Stimulated activated CD4-positive, alpha-beta T cell treated with anti-CD3 and anti-CD28 coated beads, Interleukin-1b, Interleukin-23, amount 100 ng/mL, for 1 hour (primary cell): ENCODE data around the gene DMAC1.

Experiments
- DNase-seq, 2 donors: peaks; one replicate each; pipeline ENCODE4 v3.0.0-alpha.2; 2020; ENCODE audit warnings: low read depth in 2 of 2

Gene DMAC1

GRCh38 chr9:7782400-7783120, 17.0 kb downstream of the DMAC1 start:
- DNase-seq: no peak

DNA sequence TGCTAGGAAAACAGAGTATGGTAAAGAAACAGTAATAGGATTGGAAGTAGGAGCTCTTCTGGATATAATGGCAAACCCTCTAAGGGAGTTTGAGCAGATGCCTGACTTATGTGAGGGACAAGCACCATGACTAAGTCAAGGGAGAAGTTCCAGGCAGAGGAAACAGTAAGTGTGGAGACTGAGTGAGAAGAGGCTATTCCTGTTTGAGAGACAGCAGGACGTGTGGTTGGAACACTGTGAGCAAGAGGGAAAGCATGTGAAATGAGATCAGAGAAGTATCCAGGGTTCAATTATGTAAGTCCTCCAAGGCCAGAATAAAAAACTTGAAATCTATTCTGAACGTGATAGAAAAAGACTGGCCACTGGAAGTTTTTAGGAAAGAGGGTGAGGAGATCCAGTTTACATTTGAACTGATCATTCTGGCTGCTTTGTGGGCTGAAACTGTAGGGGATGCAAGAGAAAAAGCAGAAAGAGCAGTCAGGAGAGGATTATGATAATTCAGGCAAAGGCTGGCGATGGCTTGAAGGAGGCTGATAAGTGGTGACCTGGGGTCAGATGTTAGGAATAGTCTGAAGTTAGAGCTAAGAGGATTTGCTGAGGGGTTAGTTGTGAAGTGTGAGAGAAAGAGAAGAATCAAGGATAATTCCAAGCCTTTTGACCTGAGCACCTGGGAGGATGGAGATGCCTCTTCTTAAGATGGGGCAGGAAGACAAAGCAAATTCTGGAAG, 19.2 kb downstream of the DMAC1 start:
- no peak for DNase-seq

- DNase-seq: no peak
Observed at GRCh38 chr9:7778851-7779600, 20.6 kb downstream of the DMAC1 start.

DNA sequence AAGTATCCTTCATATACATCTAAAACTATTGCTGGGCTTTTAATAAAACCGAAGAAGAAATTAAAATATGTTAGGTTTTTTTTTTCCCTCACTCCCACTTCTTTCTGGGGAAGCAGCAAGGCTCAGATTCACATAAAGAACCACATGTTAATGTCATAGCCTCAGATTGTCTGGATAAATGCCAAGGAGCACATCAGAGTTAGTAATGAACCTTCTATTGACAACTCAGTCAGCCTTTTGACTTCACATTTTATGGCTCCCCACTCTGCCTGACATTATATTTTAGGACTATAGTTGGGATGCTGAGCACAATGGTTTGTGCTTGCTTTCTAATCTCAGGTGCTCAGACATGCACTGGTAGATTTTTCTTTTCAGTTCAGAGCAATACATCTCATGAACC, 21.8 kb downstream of the DMAC1 start:
- no peak for DNase-seq

GRCh38 chr9:7770111-7770510, 29.5 kb downstream of the DMAC1 start:
- DNase-seq: no peak

DNA sequence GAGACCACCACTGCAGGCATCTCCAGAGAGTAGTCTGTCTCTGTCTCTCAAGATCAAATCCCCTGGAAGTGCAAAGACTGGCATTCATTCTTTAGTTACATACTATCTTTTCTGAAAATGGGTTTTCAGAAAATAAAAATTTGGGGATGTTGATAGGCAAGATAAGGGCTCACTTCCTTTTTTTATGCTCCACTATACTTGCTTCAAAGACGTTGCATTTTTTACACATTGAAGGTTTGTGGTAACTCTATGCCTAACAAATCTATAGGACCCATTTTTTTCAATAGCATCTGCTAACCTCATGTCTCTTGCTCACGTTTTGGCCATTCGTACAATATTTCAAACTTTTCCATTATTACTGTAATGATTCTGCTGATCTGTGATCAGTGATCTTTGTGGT, 37.0 kb downstream of the DMAC1 start:
- DNase-seq: no peak

- DNase-seq: no peak
Observed at GRCh38 chr9:7760014-7760415, 39.6 kb downstream of the DMAC1 start.

GRCh38 chr9:7756088-7756487, 43.5 kb downstream of the DMAC1 start:
- DNase-seq: no peak

GRCh38 chr9:7752481-7752880, 47.1 kb downstream of the DMAC1 start:
- DNase-seq: no peak
